Esophagus muscularis mucosa (tissue), 4 donors: ENCODE data around the gene FBLN1. TPM values are rescaled to one million over a fixed set of nuclear protein-coding genes. Genes with fewer than 3 reads are reported as not detected.

Source experiments
- DNase-seq: peaks from one replicate; pipeline ENCODE4 v3.0.0-alpha.2; 2017; ENCODE audit errors: extremely low spot score
- H3K27ac ChIP-seq, 4 donors: fragments of 200-600 bp; sonication (generic); replicated peaks in 1 of 4; 1 replicate in 3 of 4; 2 replicates in 1 of 4; pipeline ENCODE4 v1.5.1; 2016 to 2019; ENCODE audit warnings: mild to moderate bottlenecking in 1 of 4
- H3K27me3 ChIP-seq, 4 donors: fragments of 200-600 bp; sonication (generic); one replicate each; pipeline versions ENCODE4 v1.5.1 to v1.6.0; 2016 to 2019
- H3K36me3 ChIP-seq, 4 donors: fragments of 200-600 bp; sonication (generic); one replicate each; pipeline ENCODE4 v1.5.1; 2016 to 2019
- H3K4me1 ChIP-seq, 4 donors: fragments of 200-600 bp; sonication (generic); one replicate each; pipeline ENCODE4 v1.5.1; 2016 to 2019
- H3K4me3 ChIP-seq, 4 donors: fragments of 200-600 bp; sonication (generic); 1 replicate in 2 of 4; 2 replicates in 2 of 4; pipeline ENCODE4 v1.5.1; 2016 to 2019; ENCODE audit warnings: mild to moderate bottlenecking in 4 of 4, moderate library complexity in 1 of 4
- H3K9me3 ChIP-seq, 4 donors: fragments of 200-600 bp; sonication (generic); 1 replicate in 3 of 4; 2 replicates in 1 of 4; pipeline ENCODE4 v1.5.1; 2016 to 2019
- EP300 ChIP-seq: sonication (generic); formaldehyde crosslinking; IDR thresholded peaks from one replicate; pipeline ENCODE4 v1.6.1; 2017; ENCODE audit warnings: antibody characterized with exemption
- POLR2A ChIP-seq: fragments of 450-650 bp; IDR thresholded peaks from one replicate; pipeline ENCODE4 v1.6.1; 2017; ENCODE audit warnings: antibody characterized with exemption, moderate library complexity, mild to moderate bottlenecking, low read depth
- POLR2AphosphoS5 ChIP-seq, 2 donors: sonication (generic); formaldehyde crosslinking; IDR thresholded peaks; one replicate each; pipeline ENCODE4 v1.6.1; 2017; ENCODE audit warnings: antibody characterized with exemption in 2 of 2
- WGBS: methylation state at CpG from one replicate; pipeline ENCODE4 v1.1.5; 2018; 5-methylcytosine and 5-hydroxymethylcytosine counted together
- intact Hi-C: fragments of 100-400 bp; cut with DNase I; formaldehyde crosslinking; loops from one replicate; pipeline ENCODE4 v1.15.1; 2023
- total RNA-seq, 4 donors: library from RNA; depleted of rRNA; stranded (reverse); fragments of >200 nt; gene quantifications; one replicate each; pipeline versions ENCODE4 v1.1.0 to v1.2.1, GENCODE V29; 2016
- TF ChIP-seq, protein P1 (sequence below), 3 experiments: fragments of 200-600 bp in 2 of 3; fragments of 450-650 bp in 1 of 3; sonication (generic) in 2 of 3; IDR thresholded peaks; one replicate each; pipeline ENCODE4 v1.5.1; 2017 to 2019; ENCODE audit warnings: antibody characterized with exemption in 3 of 3, mild to moderate bottlenecking in 2 of 3, moderate library complexity in 1 of 3

FBLN1 gene
- total RNA-seq, 4 donors from 2014 or later: 355 to 534 (median 417) TPM

DNA sequence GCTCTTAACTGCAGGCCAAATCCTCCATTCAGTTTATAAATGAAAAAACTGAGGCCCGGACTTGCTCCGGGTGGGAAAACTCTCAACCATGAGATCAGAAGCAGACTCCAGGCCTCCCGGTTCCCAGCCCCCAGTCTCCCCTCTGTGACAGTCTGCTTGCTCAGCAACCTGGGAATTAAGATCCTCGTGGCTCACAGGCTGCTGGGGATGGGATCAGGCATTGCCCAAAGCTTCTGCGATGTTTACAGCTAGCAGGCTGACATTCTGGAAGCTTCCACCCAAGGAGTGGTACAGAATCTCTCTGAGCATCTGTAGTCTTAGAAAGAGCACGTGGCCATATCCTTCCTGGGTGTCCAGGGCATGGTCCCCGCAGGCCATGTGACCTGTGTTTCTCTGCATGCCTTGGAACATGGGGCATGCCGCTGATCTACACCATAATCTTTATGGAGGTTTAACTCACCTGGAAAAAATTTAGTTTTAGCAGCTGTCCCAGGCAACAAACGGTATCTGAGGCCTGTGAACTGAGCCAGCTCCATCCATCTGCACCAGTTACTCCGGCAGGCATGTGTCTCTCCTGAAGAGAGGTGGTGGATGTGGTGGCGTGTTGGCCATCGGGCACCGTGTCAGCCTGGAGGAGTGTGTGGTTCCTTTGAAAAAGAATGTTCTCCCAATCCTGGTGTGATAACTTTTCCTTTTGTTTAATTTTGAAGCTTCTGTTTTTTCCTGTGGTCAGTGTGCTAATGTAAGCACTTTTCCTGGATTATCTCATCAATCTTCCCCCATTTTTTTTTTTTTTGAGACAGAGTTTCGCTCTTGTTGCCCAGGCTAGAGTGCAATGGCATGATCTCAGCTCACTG is 7.9 kb downstream of the FBLN1 start:
- WGBS: 82% methylated on average over 12 of the region's 14 CpGs
- H3K27ac ChIP-seq: peak overlapping the region; percentile 65 to 79 (median 67)

DNA sequence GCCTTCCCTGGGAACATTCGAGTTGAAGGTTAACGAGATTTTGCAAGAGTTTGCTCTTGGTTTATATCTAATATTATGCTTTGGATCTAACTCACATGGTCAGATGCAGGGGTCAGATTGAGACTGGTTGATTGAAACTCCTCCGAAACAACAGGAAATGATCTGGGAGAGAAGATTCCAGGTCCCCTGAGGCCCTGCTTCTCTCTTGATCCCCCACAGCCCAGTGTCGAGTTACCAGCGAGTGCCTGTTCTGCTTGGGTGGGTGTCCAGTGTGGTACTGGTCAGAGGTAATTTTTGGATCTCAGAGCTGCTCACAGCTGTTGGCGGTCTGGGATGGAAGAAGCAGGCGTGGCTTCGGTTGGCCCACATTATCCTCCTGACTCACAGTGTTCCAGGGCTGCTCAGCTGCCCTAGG is 9.2 kb downstream of the FBLN1 start:
- Histone ChIP-seq H3K27me3 (no peaks in the 10 kb centered on the region), H3K27ac (peak overlapping the region; percentile 66 to 79 (median 68)), H3K4me3 (no peak overlapping the region), H3K4me1 (peaks cover 13 to 95% (median 78%) of the 10 kb centered on the region in 4 donors), H3K36me3 (no peaks in the 10 kb centered on the region), H3K9me3 (no peaks in the 10 kb centered on the region)
- intact Hi-C loops: no loop called here
- WGBS: 51% methylated on average over 8 of the region's 8 CpGs
- DNase-seq: no peak
- TF ChIP-seq, protein P1, sequence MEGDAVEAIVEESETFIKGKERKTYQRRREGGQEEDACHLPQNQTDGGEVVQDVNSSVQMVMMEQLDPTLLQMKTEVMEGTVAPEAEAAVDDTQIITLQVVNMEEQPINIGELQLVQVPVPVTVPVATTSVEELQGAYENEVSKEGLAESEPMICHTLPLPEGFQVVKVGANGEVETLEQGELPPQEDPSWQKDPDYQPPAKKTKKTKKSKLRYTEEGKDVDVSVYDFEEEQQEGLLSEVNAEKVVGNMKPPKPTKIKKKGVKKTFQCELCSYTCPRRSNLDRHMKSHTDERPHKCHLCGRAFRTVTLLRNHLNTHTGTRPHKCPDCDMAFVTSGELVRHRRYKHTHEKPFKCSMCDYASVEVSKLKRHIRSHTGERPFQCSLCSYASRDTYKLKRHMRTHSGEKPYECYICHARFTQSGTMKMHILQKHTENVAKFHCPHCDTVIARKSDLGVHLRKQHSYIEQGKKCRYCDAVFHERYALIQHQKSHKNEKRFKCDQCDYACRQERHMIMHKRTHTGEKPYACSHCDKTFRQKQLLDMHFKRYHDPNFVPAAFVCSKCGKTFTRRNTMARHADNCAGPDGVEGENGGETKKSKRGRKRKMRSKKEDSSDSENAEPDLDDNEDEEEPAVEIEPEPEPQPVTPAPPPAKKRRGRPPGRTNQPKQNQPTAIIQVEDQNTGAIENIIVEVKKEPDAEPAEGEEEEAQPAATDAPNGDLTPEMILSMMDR (IDR thresholded peaks at IDR 0.05): no peak
- TF ChIP-seq POLR2AphosphoS5 (IDR thresholded peaks at IDR 0.05): peak; percentile 55 to 60

More for the DNA sequence above, 7.9 kb downstream of the FBLN1 start:
- TF ChIP-seq, protein P1 (IDR thresholded peaks at IDR 0.05): no peak
- TF ChIP-seq EP300 (no peak), POLR2A (no peak), POLR2AphosphoS5 (IDR thresholded peaks at IDR 0.05) (no peak)
- no peaks in the 10 kb centered on the region for H3K27me3 ChIP-seq
- no peak for DNase-seq
- H3K4me3 ChIP-seq: no peak overlapping the region
- intact Hi-C loops: no loop called here
- no peaks in the 10 kb centered on the region for H3K36me3 ChIP-seq
- no peaks in the 10 kb centered on the region for H3K9me3 ChIP-seq
- peaks cover 13 to 95% (median 78%) of the 10 kb centered on the region in 4 donors for H3K4me1 ChIP-seq

DNA sequence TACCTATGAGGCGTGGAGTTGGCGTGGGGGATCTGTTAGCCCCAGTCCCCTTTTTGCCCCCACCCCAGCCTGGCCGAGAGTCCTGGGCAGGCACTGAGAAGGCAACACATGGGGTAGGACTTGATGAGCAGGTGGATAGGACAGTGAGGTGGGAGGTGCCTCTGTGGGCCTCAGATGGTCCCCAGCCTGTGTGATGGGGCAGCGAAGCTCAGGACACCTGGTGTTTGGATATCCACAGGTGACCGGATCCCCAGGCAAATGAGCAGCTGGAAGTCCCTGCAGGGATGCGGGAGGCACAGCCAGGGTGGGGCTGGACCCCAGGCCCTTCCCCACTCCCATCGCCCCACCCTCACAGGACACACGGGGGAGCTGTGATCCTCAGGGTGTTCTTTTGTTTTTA is 9.7 kb downstream of the FBLN1 start:
- Histone ChIP-seq H3K27ac (peak overlapping the region; percentile 66 to 79 (median 68)), H3K4me3 (no peak overlapping the region), H3K36me3 (no peaks in the 10 kb centered on the region), H3K27me3 (no peaks in the 10 kb centered on the region), H3K9me3 (no peaks in the 10 kb centered on the region), H3K4me1 (peaks cover 13 to 95% (median 80%) of the 10 kb centered on the region in 4 donors)
- intact Hi-C loops: no loop called here
- TF ChIP-seq POLR2AphosphoS5 (IDR thresholded peaks at IDR 0.05) (no peak), EP300 (no peak), POLR2A (no peak)
- TF ChIP-seq, protein P1 (IDR thresholded peaks at IDR 0.05): no peak
- 71% methylated on average over 8 of the region's 8 CpGs for WGBS
- DNase-seq: no peak

DNA sequence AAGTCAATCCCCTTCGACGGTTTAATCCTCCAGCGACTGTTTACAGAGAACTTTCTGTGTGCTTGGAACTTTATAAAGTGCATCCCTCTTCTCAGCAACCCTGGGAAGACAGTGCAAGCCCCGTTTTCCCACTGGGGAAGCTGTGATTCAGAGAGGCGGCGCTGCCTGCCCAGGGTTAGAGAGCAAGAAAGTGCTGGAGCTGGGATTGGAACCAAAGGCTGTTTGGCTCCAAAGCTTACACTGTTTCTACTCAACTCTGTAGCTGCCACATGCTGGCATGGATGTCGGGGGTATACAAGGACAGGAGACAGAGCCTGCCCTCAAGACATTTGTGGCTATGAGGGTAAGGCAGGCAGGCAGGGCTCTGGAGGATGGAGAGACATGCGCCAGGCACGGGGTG is 13.0 kb downstream of the FBLN1 start:
- no peaks in the 10 kb centered on the region for H3K27me3 ChIP-seq
- 69% methylated on average over 8 of the region's 9 CpGs for WGBS
- H3K36me3 ChIP-seq: peaks cover 0 to 9% (median 4%) of the 10 kb centered on the region in 4 donors
- H3K4me3 ChIP-seq: no peak overlapping the region
- peak overlapping the region; percentile 33 to 70 (median 57) for H3K27ac ChIP-seq
- intact Hi-C loops: no loop called here
- no peaks in the 10 kb centered on the region for H3K9me3 ChIP-seq
- DNase-seq: no peak
- peaks cover 13 to 80% (median 69%) of the 10 kb centered on the region in 4 donors for H3K4me1 ChIP-seq
- TF ChIP-seq POLR2A: no peak
- TF ChIP-seq POLR2AphosphoS5 (IDR thresholded peaks at IDR 0.05): no peak
- TF ChIP-seq, protein P1 (IDR thresholded peaks at IDR 0.05): no peak
- TF ChIP-seq EP300: no peak
